HG02870 (cell line): ENCODE results near the gene AOX1.
"Not testable (repeated sequence)": the region's sequence is repeated elsewhere in the genome, so short reads cannot be mapped to it uniquely, and the experiment has no call there.

Experiments used
- ATAC-seq: cut with Tn5 transposase; IDR thresholded peaks from one replicate; pipeline ENCODE4 v1.9.1; 2021; ENCODE audit warnings: mild to moderate bottlenecking, moderate library complexity; ENCODE audit not compliant: unreplicated experiment

The AOX1 gene

GRCh38 chr2:200585730-200586643 is at the start of gene AOX1:
Gene AOX1, plus strand, starts transcription at chr2:200586014. Its CDS starts 95 bp downstream, at chr2:200586109.
- no peak for ATAC-seq

- ATAC-seq: no peak
Observed at GRCh38 chr2:200538139-200538538, 47.7 kb upstream of the AOX1 start.

- no peak for ATAC-seq
Observed at GRCh38 chr2:200540793-200541192, 45.0 kb upstream of the AOX1 start.

- not testable (repeated sequence) for ATAC-seq
Observed at GRCh38 chr2:200566596-200566995, 19.2 kb upstream of the AOX1 start.

GRCh38 chr2:200567932-200568331 is 17.9 kb upstream of the AOX1 start:
- ATAC-seq: no peak

GRCh38 chr2:200575957-200576356 is 9.9 kb upstream of the AOX1 start:
- no peak for ATAC-seq

- ATAC-seq: no peak
Observed at GRCh38 chr2:200577027-200577426, 8.8 kb upstream of the AOX1 start.

GRCh38 chr2:200578778-200579177 is 7.0 kb upstream of the AOX1 start:
- ATAC-seq: peak; percentile 50

GRCh38 chr2:200584639-200585038 is 1.2 kb upstream of the AOX1 start:
- ATAC-seq: no peak

- ATAC-seq: no peak
Observed at GRCh38 chr2:200585340-200585729, 479 bp upstream of the AOX1 start.

GRCh38 chr2:200586644-200586975 is 796 bp downstream of the AOX1 start:
- ATAC-seq: no peak

GRCh38 chr2:200587007-200587616 is 1.3 kb downstream of the AOX1 start:
- no peak for ATAC-seq

- no peak for ATAC-seq
Observed at GRCh38 chr2:200588076-200588678, 2.4 kb downstream of the AOX1 start.

- no peak for ATAC-seq
Observed at GRCh38 chr2:200590090-200590489, 4.3 kb downstream of the AOX1 start.

GRCh38 chr2:200591308-200591707 is 5.5 kb downstream of the AOX1 start:
- no peak for ATAC-seq

- ATAC-seq: no peak
Observed at GRCh38 chr2:200592406-200593075, 6.7 kb downstream of the AOX1 start.

- ATAC-seq: no peak
Observed at GRCh38 chr2:200593905-200594304, 8.1 kb downstream of the AOX1 start.

- ATAC-seq: no peak
Observed at GRCh38 chr2:200595913-200596312, 10.1 kb downstream of the AOX1 start.

- no peak for ATAC-seq
Observed at GRCh38 chr2:200596774-200597570, 11.2 kb downstream of the AOX1 start.

GRCh38 chr2:200599206-200599605 is 13.4 kb downstream of the AOX1 start:
- ATAC-seq: no peak
